GM18502 (cell line): ENCODE data around the gene ACSF2.
"Not testable (repeated sequence)": the region's sequence is repeated elsewhere in the genome, so short reads cannot be mapped to it uniquely, and the experiment has no call there.

Experiments
- ATAC-seq: cut with Tn5 transposase; IDR thresholded peaks from one replicate; pipeline ENCODE4 v1.9.1; 2021; ENCODE audit warnings: mild to moderate bottlenecking; ENCODE audit not compliant: unreplicated experiment, poor library complexity

ACSF2 gene

GRCh38 chr17:50461550-50462132 lies 35.6 kb downstream of the ACSF2 start:
- no peak for ATAC-seq

GRCh38 chr17:50462446-50462845 lies 36.4 kb downstream of the ACSF2 start:
- no peak for ATAC-seq

DNA sequence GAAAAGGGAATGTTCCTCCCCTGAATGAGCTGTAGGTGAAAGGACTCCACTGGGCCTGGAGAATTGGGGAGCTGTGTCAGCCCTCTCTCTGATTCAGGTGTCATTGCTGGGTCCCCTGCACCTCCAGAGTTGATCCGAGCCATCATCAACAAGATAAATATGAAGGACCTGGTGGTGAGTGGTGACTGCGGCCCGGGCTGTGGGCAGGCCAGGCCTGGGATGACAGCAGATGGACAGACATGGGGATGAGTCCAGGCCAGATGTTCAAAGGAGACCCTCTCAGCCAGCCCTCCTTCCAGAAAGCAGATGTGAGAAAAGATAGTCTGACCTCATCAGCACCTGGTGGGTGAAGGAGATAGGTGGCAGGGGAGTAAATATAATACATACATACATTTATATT lies 38.1 kb downstream of the ACSF2 start:
- ATAC-seq: no peak

- no peak for ATAC-seq
Observed at GRCh38 chr17:50464736-50465135, 38.7 kb downstream of the ACSF2 start.

- ATAC-seq: no peak
Observed at GRCh38 chr17:50465171-50465570, 39.2 kb downstream of the ACSF2 start.

DNA sequence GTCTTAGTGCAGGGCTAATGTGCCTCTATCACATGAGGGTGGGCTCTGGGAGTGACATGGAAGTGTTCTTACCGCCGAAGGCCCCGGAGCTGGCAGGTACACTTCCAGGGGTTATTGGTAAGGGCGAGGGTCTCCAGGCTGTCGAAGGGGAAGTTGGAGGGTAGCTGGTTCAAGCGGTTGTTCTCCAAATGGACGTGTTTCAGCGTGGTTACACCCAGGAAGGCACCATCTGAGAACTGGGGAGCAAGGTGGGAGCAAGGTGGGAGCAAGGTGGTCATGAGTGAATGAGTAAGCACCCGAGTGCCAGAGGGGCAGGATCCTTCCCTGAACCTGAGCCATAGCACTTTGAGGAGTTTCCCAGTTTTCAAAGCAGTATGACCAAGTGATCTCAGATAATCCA lies 39.6 kb downstream of the ACSF2 start:
- ATAC-seq: no peak

- no peak for ATAC-seq
Observed at GRCh38 chr17:50466371-50467113, 40.5 kb downstream of the ACSF2 start.

DNA sequence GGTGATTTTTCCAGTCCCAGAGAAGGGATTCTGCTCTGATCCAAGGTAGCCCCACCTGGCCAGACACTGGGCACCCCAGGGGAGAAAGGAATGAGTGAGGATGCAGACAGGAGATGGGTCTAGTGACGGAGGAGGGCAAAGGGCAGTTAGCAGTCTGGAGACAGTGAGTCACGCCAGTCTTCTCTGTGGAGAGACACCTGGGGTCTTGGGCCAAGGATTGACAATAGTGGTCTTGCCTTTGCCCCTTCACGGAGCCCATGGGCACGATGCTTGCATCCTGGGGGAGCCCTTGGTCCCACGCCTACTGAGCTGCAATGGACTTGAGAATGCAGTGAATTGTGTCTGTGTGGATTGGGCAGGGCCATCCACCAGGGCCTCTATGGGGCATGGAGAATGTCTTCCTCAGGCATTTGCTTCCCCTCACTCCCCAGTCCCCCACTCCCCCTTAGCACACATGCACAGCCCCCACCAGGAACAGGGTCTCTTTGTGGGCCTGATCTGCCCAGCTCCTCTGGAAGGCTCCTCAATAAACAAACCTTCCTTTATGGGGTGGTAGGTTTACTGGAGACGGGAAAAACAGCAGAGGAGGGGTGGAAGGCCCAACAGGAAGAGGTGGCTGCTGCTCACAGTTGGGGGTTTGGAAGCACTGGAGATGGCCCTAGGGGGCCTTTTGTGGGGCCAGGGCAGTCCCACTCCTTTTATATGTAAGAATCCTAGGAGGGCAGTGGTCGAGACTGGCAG lies 41.3 kb downstream of the ACSF2 start:
- ATAC-seq: no peak

GRCh38 chr17:50467855-50468303 lies 41.9 kb downstream of the ACSF2 start:
- no peak for ATAC-seq

GRCh38 chr17:50468304-50469207 lies 42.5 kb downstream of the ACSF2 start, which contains the start of gene CHAD:
Gene CHAD, minus strand, starts transcription at chr17:50468880. Its CDS starts 67 bp downstream, at chr17:50468813.
- no peak for ATAC-seq

- no peak for ATAC-seq
Observed at GRCh38 chr17:50469208-50469605, 43.2 kb downstream of the ACSF2 start.

GRCh38 chr17:50469671-50470305 lies 43.8 kb downstream of the ACSF2 start:
- ATAC-seq: no peak

DNA sequence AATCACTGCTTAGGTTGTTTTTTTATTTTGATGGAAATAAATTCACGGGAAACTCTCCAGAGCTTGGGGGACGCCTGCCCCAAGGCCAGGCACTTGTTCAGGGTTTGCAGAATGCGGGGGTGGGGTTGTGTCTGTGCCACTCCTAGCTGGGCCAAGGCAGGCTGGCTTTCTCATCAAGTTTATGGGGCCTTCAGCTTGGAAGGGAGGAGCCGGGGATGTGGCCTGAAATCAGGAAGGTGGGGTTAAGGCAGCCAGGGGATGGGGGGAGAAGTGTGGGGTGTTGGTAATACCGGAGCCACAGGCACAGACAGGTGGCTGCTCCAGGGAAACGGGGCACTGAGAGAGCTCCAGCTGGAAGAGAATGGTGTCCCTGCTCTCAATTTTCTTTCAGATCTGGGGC lies 44.4 kb downstream of the ACSF2 start:
- no peak for ATAC-seq

DNA sequence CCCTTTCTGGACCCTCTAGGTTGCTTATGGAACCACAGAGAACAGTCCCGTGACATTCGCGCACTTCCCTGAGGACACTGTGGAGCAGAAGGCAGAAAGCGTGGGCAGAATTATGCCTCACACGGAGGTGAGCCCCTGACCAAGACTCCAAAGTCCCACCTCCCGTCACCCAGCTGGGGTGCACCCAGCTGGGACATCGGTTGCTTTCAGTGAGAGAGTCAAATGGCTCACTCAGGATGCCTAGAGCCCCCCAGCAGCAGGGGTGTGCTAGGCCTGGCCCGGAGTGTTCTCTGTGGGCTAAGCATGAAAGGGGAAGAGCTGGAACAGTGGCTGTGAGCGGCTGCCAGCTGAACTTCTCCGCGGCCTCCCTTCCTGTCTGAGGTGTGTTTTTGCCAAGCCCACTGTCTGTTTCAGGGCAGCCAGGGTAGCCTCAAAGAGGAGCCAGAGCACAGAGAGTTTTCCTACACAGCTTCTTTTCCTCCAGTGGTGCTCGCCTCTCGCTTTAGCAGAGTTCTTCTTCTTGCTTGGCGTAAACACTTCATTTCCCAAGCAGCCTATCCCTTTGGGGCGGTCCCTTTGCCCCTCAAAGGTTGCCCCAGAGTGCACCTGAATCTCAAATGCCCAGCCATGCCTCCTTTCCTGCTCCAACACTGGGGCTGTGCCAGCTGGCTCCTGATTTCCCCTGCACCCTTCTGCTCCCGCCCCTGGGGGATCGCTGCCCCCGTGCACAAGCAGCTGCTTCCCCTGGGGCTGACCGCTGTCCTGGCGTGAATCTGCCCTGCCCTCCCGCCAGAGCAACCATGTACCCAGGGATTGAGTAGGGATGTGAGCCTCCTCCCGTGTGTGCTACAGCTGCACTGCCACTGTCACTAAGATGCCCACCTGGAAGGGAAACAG lies 45.2 kb downstream of the ACSF2 start:
- no peak for ATAC-seq

GRCh38 chr17:50472286-50472685 lies 46.3 kb downstream of the ACSF2 start:
- no peak for ATAC-seq

DNA sequence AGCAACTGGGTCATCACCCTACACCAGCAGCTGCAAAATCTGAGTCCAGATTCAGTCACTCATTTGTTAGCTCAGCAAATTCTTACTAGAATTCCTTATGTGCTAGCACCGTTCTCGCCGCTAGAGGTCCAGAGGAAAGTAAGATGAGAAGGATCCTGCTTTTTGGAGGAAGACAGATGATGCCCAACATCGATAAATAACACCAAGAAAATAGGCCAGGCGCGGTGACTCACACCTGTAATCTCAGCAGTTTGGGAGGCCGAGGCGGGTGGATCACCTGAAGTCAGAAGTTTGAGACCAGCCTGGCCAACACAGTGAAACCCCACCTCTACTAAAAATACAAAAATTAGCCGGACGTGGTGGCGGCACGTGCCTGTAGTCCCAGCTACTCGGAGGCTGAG lies 46.7 kb downstream of the ACSF2 start:
- not testable (repeated sequence) for ATAC-seq

- ATAC-seq: no peak
Observed at GRCh38 chr17:50473901-50474300, 47.9 kb downstream of the ACSF2 start.

DNA sequence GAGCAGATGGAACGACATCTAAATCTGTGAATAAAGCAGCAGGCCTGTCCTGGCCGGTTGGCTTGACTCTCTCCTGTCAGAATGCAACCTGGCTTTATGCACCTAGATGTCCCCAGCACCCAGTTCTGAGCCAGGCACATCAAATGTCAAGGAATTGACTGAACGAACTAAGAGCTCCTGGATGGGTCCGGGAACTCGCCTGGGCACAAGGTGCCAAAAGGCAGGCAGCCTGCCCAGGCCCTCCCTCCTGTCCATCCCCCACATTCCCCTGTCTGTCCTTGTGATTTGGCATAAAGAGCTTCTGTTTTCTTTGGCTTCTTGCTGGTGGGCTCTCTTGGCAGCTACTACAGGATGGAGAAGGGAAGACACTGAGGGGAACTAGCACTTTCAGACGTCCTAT lies 48.5 kb downstream of the ACSF2 start:
- ATAC-seq: no peak

GRCh38 chr17:50475362-50475761 lies 49.3 kb downstream of the ACSF2 start:
- no peak for ATAC-seq
